Measurements from ENCODE around the gene SETD5. TPM values are rescaled to one million over a fixed set of nuclear protein-coding genes. Genes with fewer than 3 reads are reported as not detected.

SETD5 gene
- total and polyA plus RNA-seq, 2 donors (not counting 3 experiments of a cell fraction or from before 2014, with no cell fraction given), result 48.2 to 149 TPM

GRCh38 chr3:9386078-9386459 is 11.3 kb upstream of the SETD5 start:
- Histone ChIP-seq H3K27ac (ENCODE audit: insufficient read depth, low read depth, low read length) (no peak overlapping the region), H3K9ac (replicated peaks; ENCODE audit: extremely low read depth, insufficient read depth, low read length) (no peak overlapping the region), H3K4me3 (replicated peaks in 1 of 3; ENCODE audit: insufficient read depth in 1 of 3, low read depth in 1 of 3, low read length in 3 of 3) (no peak overlapping the region), H3K36me3 (ENCODE audit: control insufficient read depth in 2 of 2, extremely low read depth in 1 of 2, insufficient read depth in 2 of 2, low read length in 2 of 2) (peaks cover 25 to 36% of the 10 kb centered on the region in 2 experiments), H3K9me3 (replicated peaks; ENCODE audit: control insufficient read depth, insufficient read depth, low read length) (no peaks in the 10 kb centered on the region), H3K79me2 (ENCODE audit: control insufficient read depth, insufficient read depth, low read length) (peaks cover 14% of the 10 kb centered on the region), H4K20me1 (replicated peaks; ENCODE audit: control insufficient read depth, extremely low read depth, insufficient read depth, low read length) (no peaks in the 10 kb centered on the region), H3K4me1 (ENCODE audit: control insufficient read depth, extremely low read depth, insufficient read depth, low read length) (no peaks in the 10 kb centered on the region), H3K4me2 (ENCODE audit: insufficient read depth, low read length) (no peak overlapping the region), H3K9me1 (replicated peaks; ENCODE audit: control insufficient read depth, extremely low read depth, insufficient read depth, low read length) (no peaks in the 10 kb centered on the region), H3K27me3 (ENCODE audit: control insufficient read depth in 2 of 2, insufficient read depth in 2 of 2, low read length in 2 of 2) (no peaks in the 10 kb centered on the region), H2AFZ (ENCODE audit: low read depth, low read length) (no peak overlapping the region)
- intact Hi-C loops (cut with micrococcal nuclease) (no loop called here), dilution Hi-C loops (cut with MboI; ENCODE audit: extremely low pct_ligation_motif_present, low sequenced_read_pairs) (no loop called here)
- DNase-seq (ENCODE audit: low read depth, low spot score), result no peak
- ChIA-PET POLR2A (no interaction called here), CTCF (interaction anchor here (1.1 to 1.2 kb wide), 2 partner anchors 9 to 10 kb away, joined by 3 to 4 read pairs; no protein-coding TSS in a partner anchor)
- no TSS peak for BruUV-seq (replicated peaks)
- FAIRE-seq, result no peak
- no peak for TF ChIP-seq POLR2AphosphoS5 (IDR thresholded peaks at IDR 0.05; ENCODE audit: insufficient read depth, low read depth, low read length)
- no peak for TF ChIP-seq CTCF (IDR thresholded peaks at IDR 0.05; ENCODE audit: extremely low read depth in 1 of 2, insufficient read depth in 1 of 2, low read depth in 1 of 2, low read length in 2 of 2)
- no peak for TF ChIP-seq EZH2 (IDR thresholded peaks at IDR 0.05; ENCODE audit: borderline replicate concordance, low read depth, low read length, severe bottlenecking)
- no peak for TF ChIP-seq POLR2A (IDR thresholded peaks at IDR 0.05; ENCODE audit: low read depth, low read length)
- TF ChIP-seq JUN (IDR thresholded peaks at IDR 0.05; ENCODE audit: borderline replicate concordance, insufficient read depth, insufficient read length, low read depth), result no peak
- TF ChIP-seq GATA2 (IDR thresholded peaks at IDR 0.05; ENCODE audit: insufficient read depth, insufficient read length, low read depth, low read length), result no peak
- TF ChIP-seq MAX (IDR thresholded peaks at IDR 0.05; ENCODE audit: insufficient read depth, insufficient read length), result no peak
- TF ChIP-seq FOS (IDR thresholded peaks at IDR 0.05; ENCODE audit: borderline replicate concordance, insufficient read depth, low read length), result no peak
- no peak for TF ChIP-seq MYC (IDR thresholded peaks at IDR 0.05; ENCODE audit: low read depth, low read length)

Data from endothelial cell of umbilical vein (primary cell).